ENCODE data around the gene CEP89.

CEP89 gene

DNA sequence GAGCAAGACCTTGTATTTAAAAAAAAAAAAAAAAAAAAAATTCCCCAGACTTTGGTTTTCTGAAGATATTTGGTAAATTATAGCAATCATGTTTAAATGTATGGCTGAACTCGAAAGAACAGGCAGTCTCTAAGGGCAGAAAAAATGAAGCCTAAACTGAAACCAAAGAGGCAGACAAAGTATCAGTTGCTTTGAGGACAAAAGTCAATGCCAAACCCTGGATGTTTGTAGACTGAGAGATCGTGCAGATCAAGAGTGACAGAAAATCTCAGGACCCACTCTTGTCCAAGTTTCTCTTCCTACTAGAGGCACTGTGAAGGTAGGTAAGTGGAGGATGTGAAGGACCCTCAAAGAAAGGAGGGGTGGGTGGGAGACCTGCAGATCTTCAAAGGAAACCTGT, 91.1 kb downstream of the CEP89 start:
- H3K27ac ChIP-seq (ENCODE audit: low read length): no peak overlapping the region
- peaks cover 2 to 9% of the 10 kb centered on the region in 2 donors for H3K36me3 ChIP-seq (ENCODE audit: control insufficient read depth in 2 of 2, insufficient read depth in 2 of 2, low read length in 2 of 2)
- no peak overlapping the region for H3K4me3 ChIP-seq (ENCODE audit: low read length in 2 of 2)
- no peak overlapping the region for H3K9ac ChIP-seq (ENCODE audit: low read length in 2 of 2)
- H3K9me3 ChIP-seq (ENCODE audit: control insufficient read depth in 2 of 2, low read length in 2 of 2): no peaks in the 10 kb centered on the region
- no peaks in the 10 kb centered on the region for H3K4me1 ChIP-seq (ENCODE audit: control insufficient read depth, insufficient read depth, low read length)
- H3K27me3 ChIP-seq (ENCODE audit: control insufficient read depth in 1 of 2, insufficient read depth in 2 of 2, low read length in 2 of 2): no peaks in the 10 kb centered on the region

DNA sequence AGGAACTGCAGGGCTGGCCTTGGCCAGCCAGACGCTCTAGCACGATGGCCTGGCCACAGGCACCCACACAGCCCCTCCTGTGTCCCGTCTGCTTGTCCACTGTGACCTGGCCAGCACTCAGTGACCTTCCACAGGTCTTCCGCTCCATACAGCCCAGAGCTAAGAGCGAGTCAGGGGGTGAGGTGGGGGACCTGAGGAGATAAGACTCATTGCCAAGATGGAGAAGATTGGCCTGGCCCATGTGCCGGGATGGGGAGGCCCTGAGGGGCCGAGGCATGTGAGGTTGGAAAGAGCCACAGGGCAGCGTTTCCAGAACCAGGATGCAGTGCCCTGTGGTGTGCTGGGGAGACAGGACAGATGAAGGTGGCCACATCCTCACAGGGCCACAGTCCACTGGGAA, 92.0 kb downstream of the CEP89 start:
- H3K4me1 ChIP-seq (ENCODE audit: control insufficient read depth, insufficient read depth, low read length): no peaks in the 10 kb centered on the region

DNA sequence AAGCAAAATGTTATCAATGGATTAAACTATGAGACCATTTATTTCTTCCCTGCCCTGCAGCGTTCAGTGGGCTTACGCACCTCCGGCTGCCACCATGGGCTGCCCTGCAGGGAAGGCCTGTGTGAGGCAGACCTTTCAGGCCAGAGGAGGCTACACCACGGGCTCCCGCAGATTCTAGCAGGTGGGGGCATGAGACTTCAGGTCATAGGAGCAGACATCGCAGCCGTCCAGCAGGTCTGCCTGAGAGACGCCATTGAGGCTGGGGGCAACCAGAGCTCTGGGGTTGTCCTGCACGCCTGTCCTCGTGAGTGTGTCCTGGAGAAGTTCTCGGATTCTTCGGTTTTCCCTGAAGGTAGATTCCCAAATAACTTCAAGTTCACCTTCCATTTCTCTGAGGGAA, 92.8 kb downstream of the CEP89 start:
- Histone ChIP-seq H3K4me3 (ENCODE audit: low read length in 2 of 2) (no peak overlapping the region), H3K4me1 (ENCODE audit: control insufficient read depth, insufficient read depth, low read length) (no peaks in the 10 kb centered on the region), H3K9me3 (ENCODE audit: control insufficient read depth in 2 of 2, low read length in 2 of 2) (no peaks in the 10 kb centered on the region), H3K36me3 (ENCODE audit: control insufficient read depth in 2 of 2, insufficient read depth in 2 of 2, low read length in 2 of 2) (peaks cover 0 to 9% of the 10 kb centered on the region in 2 donors), H3K27ac (ENCODE audit: low read length) (no peak overlapping the region), H3K27me3 (ENCODE audit: control insufficient read depth in 1 of 2, insufficient read depth in 2 of 2, low read length in 2 of 2) (no peaks in the 10 kb centered on the region), H3K9ac (ENCODE audit: low read length in 2 of 2) (no peak overlapping the region)

More for the DNA sequence above, 92.0 kb downstream of the CEP89 start:
- Histone ChIP-seq H3K36me3 (ENCODE audit: control insufficient read depth in 2 of 2, insufficient read depth in 2 of 2, low read length in 2 of 2) (peaks cover 0 to 9% of the 10 kb centered on the region in 2 donors), H3K27ac (ENCODE audit: low read length) (no peak overlapping the region), H3K9ac (ENCODE audit: low read length in 2 of 2) (no peak overlapping the region), H3K27me3 (ENCODE audit: control insufficient read depth in 1 of 2, insufficient read depth in 2 of 2, low read length in 2 of 2) (no peaks in the 10 kb centered on the region), H3K9me3 (ENCODE audit: control insufficient read depth in 2 of 2, low read length in 2 of 2) (no peaks in the 10 kb centered on the region), H3K4me3 (ENCODE audit: low read length in 2 of 2) (no peak overlapping the region)

DNA sequence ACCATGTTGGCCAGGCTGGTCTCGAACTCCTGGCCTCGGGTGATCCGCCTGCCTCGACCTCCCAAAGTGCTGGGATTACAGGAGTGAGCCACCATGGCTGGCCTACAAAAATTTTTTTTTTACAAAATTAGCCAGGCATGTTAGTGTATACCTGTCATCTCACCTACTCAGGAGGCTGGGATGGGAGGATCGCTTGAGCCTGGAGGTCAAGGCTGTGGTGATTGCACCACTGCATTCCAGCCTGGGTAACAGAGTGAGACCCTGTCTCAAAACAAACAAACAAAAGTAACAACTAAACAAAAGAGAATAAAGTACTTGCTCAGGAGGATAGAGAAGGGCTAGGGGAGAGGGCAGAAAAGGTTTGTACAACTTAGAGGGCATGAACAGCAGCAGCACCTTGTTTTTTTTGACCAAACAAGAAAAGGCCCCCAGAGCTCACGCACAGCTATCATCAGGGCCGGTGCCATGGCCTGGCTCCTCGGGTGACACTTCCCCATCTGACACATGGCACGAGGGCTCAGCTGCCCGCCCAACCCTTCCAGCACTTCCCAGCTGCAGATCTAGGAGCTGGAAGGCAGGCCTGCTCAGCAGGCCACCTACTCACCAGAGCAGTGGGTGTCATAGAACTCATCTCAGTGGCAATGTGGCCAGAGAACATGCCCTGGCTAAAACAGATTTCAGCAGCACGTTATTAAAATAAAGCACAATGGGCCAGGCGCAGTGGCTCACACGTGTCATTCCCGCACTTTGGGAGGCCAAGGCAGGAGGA, 93.6 kb downstream of the CEP89 start:
- H3K9me3 ChIP-seq (ENCODE audit: control insufficient read depth in 2 of 2, low read length in 2 of 2): no peaks in the 10 kb centered on the region
- no peak overlapping the region for H3K9ac ChIP-seq (ENCODE audit: low read length in 2 of 2)
- no peaks in the 10 kb centered on the region for H3K4me1 ChIP-seq (ENCODE audit: control insufficient read depth, insufficient read depth, low read length)
- no peaks in the 10 kb centered on the region for H3K27me3 ChIP-seq (ENCODE audit: control insufficient read depth in 1 of 2, insufficient read depth in 2 of 2, low read length in 2 of 2)
- no peak overlapping the region for H3K27ac ChIP-seq (ENCODE audit: low read length)
- H3K36me3 ChIP-seq (ENCODE audit: control insufficient read depth in 2 of 2, insufficient read depth in 2 of 2, low read length in 2 of 2): peaks cover 0 to 9% of the 10 kb centered on the region in 2 donors
- H3K4me3 ChIP-seq (ENCODE audit: low read length in 2 of 2): no peak overlapping the region

DNA sequence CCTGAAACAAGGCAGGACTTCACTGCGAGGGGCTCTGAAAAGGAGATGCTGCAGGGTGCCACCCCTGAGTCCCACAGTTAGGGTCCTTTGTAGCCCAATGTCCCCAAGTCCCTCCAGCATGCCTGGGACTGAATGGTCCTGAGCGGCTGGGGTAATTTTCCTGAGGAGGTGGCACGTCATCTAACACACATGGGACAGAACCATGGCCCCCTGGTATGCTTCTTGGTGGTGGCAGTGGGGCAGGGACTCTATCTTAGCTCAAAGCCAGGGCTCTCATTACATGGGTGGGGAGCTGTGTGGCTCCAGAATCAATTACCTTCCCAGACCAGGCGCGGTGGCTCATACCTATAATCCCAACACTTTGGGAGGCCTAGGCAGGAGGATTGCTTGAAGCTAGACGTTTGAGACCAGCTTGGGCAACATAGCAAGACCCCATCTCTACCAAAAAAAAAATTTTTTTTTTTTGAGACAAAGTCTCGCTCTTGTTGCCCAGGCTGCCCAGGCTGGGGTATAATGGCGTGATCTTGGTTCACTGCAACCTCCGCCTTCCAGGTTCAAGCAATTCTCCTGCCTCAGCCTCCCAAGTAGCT, 94.3 kb downstream of the CEP89 start:
- H3K9me3 ChIP-seq (ENCODE audit: control insufficient read depth in 2 of 2, low read length in 2 of 2): no peaks in the 10 kb centered on the region
- H3K27me3 ChIP-seq (ENCODE audit: control insufficient read depth in 1 of 2, insufficient read depth in 2 of 2, low read length in 2 of 2): no peaks in the 10 kb centered on the region
- no peaks in the 10 kb centered on the region for H3K4me1 ChIP-seq (ENCODE audit: control insufficient read depth, insufficient read depth, low read length)
- no peak overlapping the region for H3K4me3 ChIP-seq (ENCODE audit: low read length in 2 of 2)
- no peak overlapping the region for H3K27ac ChIP-seq (ENCODE audit: low read length)
- peaks cover 0 to 9% of the 10 kb centered on the region in 2 donors for H3K36me3 ChIP-seq (ENCODE audit: control insufficient read depth in 2 of 2, insufficient read depth in 2 of 2, low read length in 2 of 2)
- H3K9ac ChIP-seq (ENCODE audit: low read length in 2 of 2): no peak overlapping the region

DNA sequence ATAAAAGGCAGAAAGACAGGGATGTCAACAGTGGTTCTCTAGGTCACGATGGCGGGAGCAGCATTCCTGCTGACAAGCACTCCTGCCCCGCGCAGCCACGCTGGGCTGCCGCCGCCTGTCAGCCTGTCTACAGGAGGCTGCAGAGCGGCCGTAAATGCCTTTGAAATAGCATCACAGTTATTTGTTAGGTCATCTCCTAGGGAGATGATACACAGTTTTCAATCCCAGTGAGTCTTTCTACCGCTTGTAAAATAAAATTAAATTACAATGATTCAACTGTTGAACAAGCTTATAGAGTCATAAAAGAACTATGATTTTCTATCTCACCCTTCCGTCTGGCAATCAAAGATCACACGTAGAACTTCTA, 94.9 kb downstream of the CEP89 start:
- Histone ChIP-seq H3K36me3 (ENCODE audit: control insufficient read depth in 2 of 2, insufficient read depth in 2 of 2, low read length in 2 of 2) (peaks cover 0 to 9% of the 10 kb centered on the region in 2 donors), H3K9ac (ENCODE audit: low read length in 2 of 2) (no peak overlapping the region), H3K4me1 (ENCODE audit: control insufficient read depth, insufficient read depth, low read length) (no peaks in the 10 kb centered on the region), H3K27ac (ENCODE audit: low read length) (no peak overlapping the region), H3K9me3 (ENCODE audit: control insufficient read depth in 2 of 2, low read length in 2 of 2) (no peaks in the 10 kb centered on the region), H3K27me3 (ENCODE audit: control insufficient read depth in 1 of 2, insufficient read depth in 2 of 2, low read length in 2 of 2) (no peaks in the 10 kb centered on the region), H3K4me3 (ENCODE audit: low read length in 2 of 2) (no peak overlapping the region)

DNA sequence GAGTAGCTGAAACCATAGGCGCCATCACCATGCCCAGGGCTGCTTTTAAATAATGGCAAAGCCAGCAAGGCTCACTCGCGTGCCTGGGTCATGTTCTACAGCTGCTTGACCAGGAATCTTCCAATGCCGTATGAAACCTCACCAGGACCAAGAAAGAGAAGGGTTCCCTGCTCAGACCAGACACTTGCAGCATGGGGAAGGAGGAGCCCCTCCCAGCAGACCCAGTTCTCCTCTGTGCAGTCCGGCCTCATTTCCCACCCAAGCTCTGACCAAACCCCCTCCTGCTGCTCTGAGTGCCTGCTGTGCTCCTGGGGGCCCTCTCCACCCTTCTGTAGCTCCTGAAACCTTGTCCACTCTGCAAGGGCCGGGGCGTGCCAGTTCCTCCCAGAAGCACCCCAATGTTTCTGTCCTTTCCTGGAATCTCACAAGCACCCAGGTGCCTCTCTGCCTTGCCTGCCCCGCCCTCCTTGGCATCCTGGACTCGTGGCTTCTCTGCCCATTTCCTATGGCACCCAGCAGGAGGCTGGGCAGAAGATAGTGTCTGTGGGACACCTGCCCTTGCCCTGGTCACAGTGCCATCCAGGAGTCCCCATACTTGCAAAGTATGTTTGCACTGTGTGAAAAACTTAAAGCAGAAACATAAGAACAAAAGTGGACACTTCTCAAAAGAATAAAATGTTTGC, 95.4 kb downstream of the CEP89 start:
- Histone ChIP-seq H3K27me3 (ENCODE audit: control insufficient read depth in 1 of 2, insufficient read depth in 2 of 2, low read length in 2 of 2) (no peaks in the 10 kb centered on the region), H3K9me3 (ENCODE audit: control insufficient read depth in 2 of 2, low read length in 2 of 2) (no peaks in the 10 kb centered on the region), H3K9ac (ENCODE audit: low read length in 2 of 2) (no peak overlapping the region), H3K27ac (ENCODE audit: low read length) (no peak overlapping the region), H3K36me3 (ENCODE audit: control insufficient read depth in 2 of 2, insufficient read depth in 2 of 2, low read length in 2 of 2) (peaks cover 0 to 7% of the 10 kb centered on the region in 2 donors), H3K4me3 (ENCODE audit: low read length in 2 of 2) (no peak overlapping the region), H3K4me1 (ENCODE audit: control insufficient read depth, insufficient read depth, low read length) (no peaks in the 10 kb centered on the region)

DNA sequence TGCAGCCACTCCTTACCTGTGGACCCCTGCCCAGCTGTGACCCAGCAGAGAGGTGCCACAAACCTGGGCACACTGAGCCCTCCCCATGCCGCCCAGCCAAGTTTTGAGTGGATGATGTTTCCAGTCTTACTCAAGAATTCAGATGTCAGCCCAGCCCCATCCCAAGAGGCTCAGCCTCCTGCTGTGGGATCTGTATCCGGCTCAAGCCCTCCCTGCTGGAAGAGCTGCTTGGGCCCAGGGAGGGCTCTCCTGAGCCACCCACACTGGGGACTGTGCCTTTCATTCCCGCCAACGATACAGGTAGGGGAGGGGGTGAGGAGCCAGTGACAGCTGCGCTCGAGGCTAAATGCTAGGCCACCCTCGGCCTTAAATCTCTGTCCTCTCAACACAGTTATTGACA, 96.3 kb downstream of the CEP89 start:
- H3K36me3 ChIP-seq (ENCODE audit: control insufficient read depth in 2 of 2, insufficient read depth in 2 of 2, low read length in 2 of 2): peaks cover 0 to 7% of the 10 kb centered on the region in 2 donors
- H3K27me3 ChIP-seq (ENCODE audit: control insufficient read depth in 1 of 2, insufficient read depth in 2 of 2, low read length in 2 of 2): no peaks in the 10 kb centered on the region
- H3K27ac ChIP-seq (ENCODE audit: low read length): no peak overlapping the region
- no peak overlapping the region for H3K4me3 ChIP-seq (ENCODE audit: low read length in 2 of 2)
- no peaks in the 10 kb centered on the region for H3K9me3 ChIP-seq (ENCODE audit: control insufficient read depth in 2 of 2, low read length in 2 of 2)
- H3K9ac ChIP-seq (ENCODE audit: low read length in 2 of 2): no peak overlapping the region
- no peaks in the 10 kb centered on the region for H3K4me1 ChIP-seq (ENCODE audit: control insufficient read depth, insufficient read depth, low read length)

DNA sequence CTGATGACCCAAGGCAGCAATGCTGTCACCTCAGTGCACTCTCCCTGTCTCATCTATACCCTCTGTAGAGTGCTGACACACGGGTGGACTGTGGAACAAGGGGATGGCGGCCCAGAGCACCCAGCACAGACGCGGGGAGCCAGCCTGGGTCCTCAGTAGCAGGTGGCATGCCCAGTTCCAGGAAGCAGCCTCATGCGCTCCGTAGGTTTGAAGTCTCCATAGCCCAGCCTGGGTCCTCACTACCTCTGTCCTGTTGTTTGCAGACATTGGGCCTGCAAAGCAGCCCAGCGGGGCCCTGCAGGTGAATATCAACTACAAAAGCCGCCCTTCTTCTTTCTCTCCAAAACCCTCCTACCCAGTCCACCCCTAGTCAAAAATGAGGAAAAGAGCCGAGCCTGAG, 97.2 kb downstream of the CEP89 start:
- Histone ChIP-seq H3K36me3 (ENCODE audit: control insufficient read depth in 2 of 2, insufficient read depth in 2 of 2, low read length in 2 of 2) (peaks cover 0 to 7% of the 10 kb centered on the region in 2 donors), H3K4me3 (ENCODE audit: low read length in 2 of 2) (no peak overlapping the region), H3K27me3 (ENCODE audit: control insufficient read depth in 1 of 2, insufficient read depth in 2 of 2, low read length in 2 of 2) (no peaks in the 10 kb centered on the region), H3K27ac (ENCODE audit: low read length) (no peak overlapping the region), H3K9me3 (ENCODE audit: control insufficient read depth in 2 of 2, low read length in 2 of 2) (no peaks in the 10 kb centered on the region), H3K9ac (ENCODE audit: low read length in 2 of 2) (no peak overlapping the region), H3K4me1 (ENCODE audit: control insufficient read depth, insufficient read depth, low read length) (no peaks in the 10 kb centered on the region)

DNA sequence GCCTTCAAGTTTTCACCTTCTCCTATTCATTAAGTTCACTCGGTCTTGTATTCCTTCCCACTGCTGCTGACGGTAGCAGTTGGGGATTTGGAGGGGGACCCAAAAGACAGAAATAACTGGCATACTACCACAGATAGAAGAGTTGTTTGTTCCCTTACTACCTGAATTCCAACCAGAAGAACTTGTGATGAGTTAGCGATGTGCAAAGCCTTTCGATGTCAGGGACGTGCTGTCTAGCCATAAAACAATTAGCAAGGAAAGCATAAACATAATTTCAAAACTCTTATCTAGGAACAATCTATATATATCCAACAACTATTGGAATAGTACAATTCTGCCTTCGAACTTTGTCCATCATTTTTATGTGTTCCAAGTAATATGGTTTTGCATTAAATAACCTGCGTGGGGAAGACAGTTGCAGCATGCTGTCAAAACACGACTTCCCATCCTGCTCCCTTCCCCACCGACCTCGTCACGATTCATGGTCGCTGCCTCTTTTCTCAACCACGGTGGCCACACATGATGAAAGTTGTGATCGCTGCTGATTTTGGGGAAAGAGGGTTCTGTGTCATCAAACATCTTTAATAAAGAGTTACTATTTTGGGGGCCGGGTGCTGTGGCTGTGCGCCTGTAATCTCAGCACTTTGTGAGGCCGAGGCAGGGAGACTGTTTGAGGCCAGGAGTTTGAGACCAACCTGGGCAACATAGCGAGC, 98.4 kb downstream of the CEP89 start:
- H3K4me3 ChIP-seq (ENCODE audit: low read length in 2 of 2): no peak overlapping the region
- peaks cover 0 to 5% of the 10 kb centered on the region in 2 donors for H3K36me3 ChIP-seq (ENCODE audit: control insufficient read depth in 2 of 2, insufficient read depth in 2 of 2, low read length in 2 of 2)
- no peak overlapping the region for H3K9ac ChIP-seq (ENCODE audit: low read length in 2 of 2)
- no peak overlapping the region for H3K27ac ChIP-seq (ENCODE audit: low read length)
- H3K27me3 ChIP-seq (ENCODE audit: control insufficient read depth in 1 of 2, insufficient read depth in 2 of 2, low read length in 2 of 2): no peaks in the 10 kb centered on the region
- H3K4me1 ChIP-seq (ENCODE audit: control insufficient read depth, insufficient read depth, low read length): no peaks in the 10 kb centered on the region
- no peaks in the 10 kb centered on the region for H3K9me3 ChIP-seq (ENCODE audit: control insufficient read depth in 2 of 2, low read length in 2 of 2)

Data from stomach smooth muscle (tissue), 2 donors.